ENCODE measurements around the gene R3HDML. TPM values are rescaled to one million over a fixed set of nuclear protein-coding genes. Genes with fewer than 3 reads are reported as not detected.
A peak's percentile ranks its signal among the peaks of the same experiment; 100 is the strongest.

Gene R3HDML
- total and polyA plus RNA-seq, 2 of the 13 experiments (the other 11 are each of a cell fraction or from before 2014, with no cell fraction given) = not detected

DNA sequence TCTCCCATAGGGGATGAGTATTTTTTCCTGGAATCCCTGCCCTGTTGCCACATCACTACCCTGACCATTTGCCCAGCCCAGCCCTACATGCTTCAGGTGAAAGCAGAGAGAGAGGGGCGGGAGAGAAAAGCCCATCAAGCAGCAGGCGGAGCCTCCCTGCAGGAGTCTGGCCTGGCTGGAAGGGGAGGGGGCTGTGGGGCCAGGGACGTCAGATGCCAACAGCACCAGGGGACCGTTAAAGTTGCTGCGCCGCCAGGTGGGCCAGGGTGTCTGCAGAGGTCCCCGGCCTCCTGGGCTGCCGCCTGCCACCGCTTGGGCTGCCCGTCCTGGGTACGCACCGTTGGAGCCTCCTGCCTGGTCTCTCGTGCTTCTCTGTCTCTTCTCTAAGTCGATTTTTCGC is 757 bp upstream of the R3HDML start (continued):
- TF ChIP-seq, protein P1, sequence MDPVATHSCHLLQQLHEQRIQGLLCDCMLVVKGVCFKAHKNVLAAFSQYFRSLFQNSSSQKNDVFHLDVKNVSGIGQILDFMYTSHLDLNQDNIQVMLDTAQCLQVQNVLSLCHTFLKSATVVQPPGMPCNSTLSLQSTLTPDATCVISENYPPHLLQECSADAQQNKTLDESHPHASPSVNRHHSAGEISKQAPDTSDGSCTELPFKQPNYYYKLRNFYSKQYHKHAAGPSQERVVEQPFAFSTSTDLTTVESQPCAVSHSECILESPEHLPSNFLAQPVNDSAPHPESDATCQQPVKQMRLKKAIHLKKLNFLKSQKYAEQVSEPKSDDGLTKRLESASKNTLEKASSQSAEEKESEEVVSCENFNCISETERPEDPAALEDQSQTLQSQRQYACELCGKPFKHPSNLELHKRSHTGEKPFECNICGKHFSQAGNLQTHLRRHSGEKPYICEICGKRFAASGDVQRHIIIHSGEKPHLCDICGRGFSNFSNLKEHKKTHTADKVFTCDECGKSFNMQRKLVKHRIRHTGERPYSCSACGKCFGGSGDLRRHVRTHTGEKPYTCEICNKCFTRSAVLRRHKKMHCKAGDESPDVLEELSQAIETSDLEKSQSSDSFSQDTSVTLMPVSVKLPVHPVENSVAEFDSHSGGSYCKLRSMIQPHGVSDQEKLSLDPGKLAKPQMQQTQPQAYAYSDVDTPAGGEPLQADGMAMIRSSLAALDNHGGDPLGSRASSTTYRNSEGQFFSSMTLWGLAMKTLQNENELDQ (CRISPR knock-in tag; IDR thresholded peaks at IDR 0.05; ENCODE audit: borderline replicate concordance) = no peak
- TF ChIP-seq HNRNPLL (IDR thresholded peaks at IDR 0.05; ENCODE audit: low read depth, low read length, poor library complexity, severe bottlenecking) (peak; percentile 28), MTA1 (CRISPR knock-in tag; IDR thresholded peaks at IDR 0.05; ENCODE audit: borderline replicate concordance) (peak; percentile 18; the same call in 1 of the 2 replicates), ZNF451 (CRISPR knock-in tag; IDR thresholded peaks at IDR 0.05) (0 out of 2 replicates have a peak, but pooled peaks have one; percentile 29), ZNF558 (CRISPR knock-in tag; IDR thresholded peaks at IDR 0.05; ENCODE audit: borderline replicate concordance) (no peak), ZNF207 (IDR thresholded peaks at IDR 0.05; ENCODE audit: borderline replicate concordance) (no peak), FOSL1 (CRISPR knock-in tag; IDR thresholded peaks at IDR 0.05; ENCODE audit: borderline replicate concordance) (no peak), CHD2 (IDR thresholded peaks at IDR 0.05; ENCODE audit: low read depth, low read length) (no peak), NCOA5 (CRISPR knock-in tag; IDR thresholded peaks at IDR 0.05) (no peak), ZNF552 (CRISPR knock-in tag; IDR thresholded peaks at IDR 0.05; ENCODE audit: borderline replicate concordance) (no peak), GFI1 (CRISPR knock-in tag; IDR thresholded peaks at IDR 0.05; ENCODE audit: borderline replicate concordance) (no peak), ZMYM4 (CRISPR knock-in tag; IDR thresholded peaks at IDR 0.05) (no peak), MAFK (conservative IDR thresholded peaks at IDR 0.05 in 1 of 2, IDR thresholded peaks at IDR 0.05 in 1 of 2; ENCODE audit: low read length in 2 of 2) (no peak), KLF11 (CRISPR knock-in tag; IDR thresholded peaks at IDR 0.05) (no peak), ZNF3 (CRISPR knock-in tag; IDR thresholded peaks at IDR 0.05) (no peak), AGO2 (optimal IDR thresholded peaks at IDR 0.05; ENCODE audit: low read depth, low read length) (no peak), ZNF570 (CRISPR knock-in tag; IDR thresholded peaks at IDR 0.05; ENCODE audit: borderline replicate concordance) (no peak), PAX8 (CRISPR knock-in tag; IDR thresholded peaks at IDR 0.05; ENCODE audit: borderline replicate concordance) (no peak)
- TF ChIP-seq, protein P2, sequence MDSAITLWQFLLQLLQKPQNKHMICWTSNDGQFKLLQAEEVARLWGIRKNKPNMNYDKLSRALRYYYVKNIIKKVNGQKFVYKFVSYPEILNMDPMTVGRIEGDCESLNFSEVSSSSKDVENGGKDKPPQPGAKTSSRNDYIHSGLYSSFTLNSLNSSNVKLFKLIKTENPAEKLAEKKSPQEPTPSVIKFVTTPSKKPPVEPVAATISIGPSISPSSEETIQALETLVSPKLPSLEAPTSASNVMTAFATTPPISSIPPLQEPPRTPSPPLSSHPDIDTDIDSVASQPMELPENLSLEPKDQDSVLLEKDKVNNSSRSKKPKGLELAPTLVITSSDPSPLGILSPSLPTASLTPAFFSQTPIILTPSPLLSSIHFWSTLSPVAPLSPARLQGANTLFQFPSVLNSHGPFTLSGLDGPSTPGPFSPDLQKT (CRISPR knock-in tag; IDR thresholded peaks at IDR 0.05; ENCODE audit: borderline replicate concordance) = no peak
- TF ChIP-seq, protein P3, sequence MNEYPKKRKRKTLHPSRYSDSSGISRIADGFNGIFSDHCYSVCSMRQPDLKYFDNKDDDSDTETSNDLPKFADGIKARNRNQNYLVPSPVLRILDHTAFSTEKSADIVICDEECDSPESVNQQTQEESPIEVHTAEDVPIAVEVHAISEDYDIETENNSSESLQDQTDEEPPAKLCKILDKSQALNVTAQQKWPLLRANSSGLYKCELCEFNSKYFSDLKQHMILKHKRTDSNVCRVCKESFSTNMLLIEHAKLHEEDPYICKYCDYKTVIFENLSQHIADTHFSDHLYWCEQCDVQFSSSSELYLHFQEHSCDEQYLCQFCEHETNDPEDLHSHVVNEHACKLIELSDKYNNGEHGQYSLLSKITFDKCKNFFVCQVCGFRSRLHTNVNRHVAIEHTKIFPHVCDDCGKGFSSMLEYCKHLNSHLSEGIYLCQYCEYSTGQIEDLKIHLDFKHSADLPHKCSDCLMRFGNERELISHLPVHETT (CRISPR knock-in tag; conservative IDR thresholded peaks at IDR 0.05) = no peak
- TF ChIP-seq, protein P4, sequence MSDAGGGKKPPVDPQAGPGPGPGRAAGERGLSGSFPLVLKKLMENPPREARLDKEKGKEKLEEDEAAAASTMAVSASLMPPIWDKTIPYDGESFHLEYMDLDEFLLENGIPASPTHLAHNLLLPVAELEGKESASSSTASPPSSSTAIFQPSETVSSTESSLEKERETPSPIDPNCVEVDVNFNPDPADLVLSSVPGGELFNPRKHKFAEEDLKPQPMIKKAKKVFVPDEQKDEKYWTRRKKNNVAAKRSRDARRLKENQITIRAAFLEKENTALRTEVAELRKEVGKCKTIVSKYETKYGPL (CRISPR knock-in tag; IDR thresholded peaks at IDR 0.05) = no peak

Data from HepG2 (cell line).